Astrocyte (in vitro differentiated cells and primary cell): Measurements from ENCODE around the gene PRR30. TPM values are rescaled to one million over a fixed set of nuclear protein-coding genes. Genes with fewer than 3 reads are reported as not detected.

Source experiments
- DNase-seq: peaks from one replicate; pipeline ENCODE4 v3.0.0-alpha.2; 2010; ENCODE audit warnings: low read depth
- FAIRE-seq: peaks from 2 replicates; lab custom pipeline; 2011; peaks lifted over from hg19 to GRCh38; lab: Jason Lieb, UNC
- H2AFZ ChIP-seq: 2 replicates; pipeline ENCODE4 v1.6.0; 2012; ENCODE audit warnings: low read depth, low read length, inconsistent platforms
- H3K27ac ChIP-seq: 2 replicates; pipeline ENCODE4 v1.5.1; 2011; ENCODE audit warnings: low read depth, low read length, inconsistent platforms
- H3K27me3 ChIP-seq: 2 replicates; pipeline ENCODE4 v1.6.0; 2011; ENCODE audit warnings: low read length, inconsistent platforms; ENCODE audit not compliant: insufficient read depth
- H3K36me3 ChIP-seq: 2 replicates; pipeline ENCODE4 v1.5.1; 2011; ENCODE audit warnings: low read length, inconsistent platforms; ENCODE audit not compliant: insufficient read depth
- H3K4me1 ChIP-seq: 2 replicates; pipeline ENCODE4 v1.5.1; 2011; ENCODE audit warnings: low read length, inconsistent platforms; ENCODE audit not compliant: insufficient read depth
- H3K4me2 ChIP-seq: 2 replicates; pipeline ENCODE4 v1.6.0; 2012; ENCODE audit warnings: low read length, inconsistent platforms
- H3K4me3 ChIP-seq: 2 replicates; pipeline ENCODE4 v1.5.1; 2011; ENCODE audit warnings: low read depth, mild to moderate bottlenecking, low read length, inconsistent platforms; ENCODE audit not compliant: insufficient read depth
- H3K79me2 ChIP-seq: 2 replicates; pipeline ENCODE4 v1.6.0; 2012; ENCODE audit warnings: mild to moderate bottlenecking, low read length, inconsistent platforms; ENCODE audit not compliant: insufficient read depth
- H3K9ac ChIP-seq: 2 replicates; pipeline ENCODE4 v1.6.0; 2012; ENCODE audit warnings: mild to moderate bottlenecking, low read length, inconsistent platforms
- H3K9me3 ChIP-seq: 2 replicates; pipeline ENCODE4 v1.5.1; 2012; ENCODE audit warnings: low read depth, mild to moderate bottlenecking, low read length, inconsistent platforms; ENCODE audit not compliant: insufficient read depth
- H4K20me1 ChIP-seq: 2 replicates; pipeline ENCODE4 v1.6.0; 2012; ENCODE audit warnings: low read length, inconsistent platforms; ENCODE audit not compliant: insufficient read depth
- H3K27ac Mint-ChIP-seq: one replicate; pipeline ENCODE4 v1.8.0; 2021; ENCODE audit warnings: mild to moderate bottlenecking, mixed read lengths; ENCODE audit not compliant: unreplicated experiment
- H3K27me3 Mint-ChIP-seq: one replicate; pipeline ENCODE4 v1.8.0; 2021; ENCODE audit warnings: low read depth, mixed read lengths; ENCODE audit not compliant: unreplicated experiment
- H3K36me3 Mint-ChIP-seq: one replicate; pipeline ENCODE4 v1.8.0; 2021; ENCODE audit warnings: low read depth, mixed read lengths; ENCODE audit not compliant: unreplicated experiment
- H3K4me1 Mint-ChIP-seq: one replicate; pipeline ENCODE4 v1.8.0; 2021; ENCODE audit warnings: low read depth, mixed read lengths; ENCODE audit not compliant: unreplicated experiment
- H3K4me3 Mint-ChIP-seq: one replicate; pipeline ENCODE4 v1.8.0; 2021; ENCODE audit warnings: mild to moderate bottlenecking, moderate library complexity, mixed read lengths; ENCODE audit not compliant: unreplicated experiment
- H3K9me3 Mint-ChIP-seq: one replicate; pipeline ENCODE4 v1.8.0; 2021; ENCODE audit warnings: mild to moderate bottlenecking, mixed read lengths; ENCODE audit not compliant: unreplicated experiment
- EZH2 ChIP-seq: IDR thresholded peaks from 2 replicates; pipeline ENCODE4 v1.6.1; 2012; ENCODE audit warnings: mild to moderate bottlenecking, low read length, inconsistent platforms; ENCODE audit not compliant: insufficient read depth
- total RNA-seq: library from RNA; stranded (reverse); gene quantifications from 2 replicates; pipeline ENCODE4 v1.2.1, GENCODE V29; 2021
- TF ChIP-seq, protein P1 (sequence below): IDR thresholded peaks from 2 replicates; pipeline ENCODE4 v1.5.1; 2011; ENCODE audit warnings: low read depth, mild to moderate bottlenecking, inconsistent platforms, low read length, moderate library complexity; ENCODE audit not compliant: insufficient read depth

The PRR30 gene
- total RNA-seq, 1 donor from 2014 or later, result not detected

DNA sequence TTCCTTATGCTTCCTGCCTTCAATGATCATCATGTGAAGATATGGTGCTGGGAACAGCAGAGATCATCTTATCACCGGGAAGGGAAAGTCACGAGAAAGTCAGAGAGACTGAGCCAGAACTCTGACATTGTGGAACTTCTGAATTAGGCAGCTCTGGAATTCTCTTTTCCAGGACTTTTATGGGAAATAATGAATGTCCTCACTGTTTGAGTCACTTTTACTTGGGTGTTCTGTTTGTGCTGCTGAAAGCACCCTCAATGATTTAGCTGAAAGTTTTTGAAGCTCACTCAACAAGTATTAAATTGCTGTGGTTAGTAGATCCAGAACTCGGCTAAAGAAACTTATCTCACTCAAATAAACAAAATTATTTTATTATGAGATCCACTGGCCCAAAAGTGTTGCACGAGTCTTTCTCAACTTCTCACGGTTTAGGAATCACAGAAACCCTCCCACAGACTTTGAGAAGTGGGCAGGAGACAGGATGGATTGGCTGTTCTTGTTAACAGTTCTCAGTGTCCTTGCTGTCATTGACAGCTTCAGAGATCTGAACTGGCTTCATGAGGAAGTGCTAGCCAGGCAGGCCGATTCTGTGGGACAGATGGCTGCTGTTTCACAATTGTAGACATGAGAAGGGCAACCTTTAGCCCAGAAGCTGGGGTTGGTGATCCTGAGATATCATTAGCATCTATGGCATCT, 46.3 kb upstream of the PRR30 start:
- Histone ChIP-seq H3K36me3 (no peaks in the 10 kb centered on the region), H3K79me2 (no peaks in the 10 kb centered on the region), H2AFZ (no peak overlapping the region), H3K4me1 (no peaks in the 10 kb centered on the region), H3K27me3 (peaks cover 5% of the 10 kb centered on the region), H3K9ac (no peak overlapping the region), H3K4me2 (no peak overlapping the region), H3K9me3 (no peaks in the 10 kb centered on the region), H3K27ac (no peak overlapping the region), H3K4me3 (no peak overlapping the region), H4K20me1 (no peaks in the 10 kb centered on the region)
- no peak overlapping the region for H3K4me3 Mint-ChIP-seq
- H3K36me3 Mint-ChIP-seq, result no peaks in the 10 kb centered on the region
- peak; percentile 71 for DNase-seq
- FAIRE-seq, result no peak
- peaks cover 4% of the 10 kb centered on the region for H3K9me3 Mint-ChIP-seq
- no peak for TF ChIP-seq EZH2
- TF ChIP-seq, protein P1, sequence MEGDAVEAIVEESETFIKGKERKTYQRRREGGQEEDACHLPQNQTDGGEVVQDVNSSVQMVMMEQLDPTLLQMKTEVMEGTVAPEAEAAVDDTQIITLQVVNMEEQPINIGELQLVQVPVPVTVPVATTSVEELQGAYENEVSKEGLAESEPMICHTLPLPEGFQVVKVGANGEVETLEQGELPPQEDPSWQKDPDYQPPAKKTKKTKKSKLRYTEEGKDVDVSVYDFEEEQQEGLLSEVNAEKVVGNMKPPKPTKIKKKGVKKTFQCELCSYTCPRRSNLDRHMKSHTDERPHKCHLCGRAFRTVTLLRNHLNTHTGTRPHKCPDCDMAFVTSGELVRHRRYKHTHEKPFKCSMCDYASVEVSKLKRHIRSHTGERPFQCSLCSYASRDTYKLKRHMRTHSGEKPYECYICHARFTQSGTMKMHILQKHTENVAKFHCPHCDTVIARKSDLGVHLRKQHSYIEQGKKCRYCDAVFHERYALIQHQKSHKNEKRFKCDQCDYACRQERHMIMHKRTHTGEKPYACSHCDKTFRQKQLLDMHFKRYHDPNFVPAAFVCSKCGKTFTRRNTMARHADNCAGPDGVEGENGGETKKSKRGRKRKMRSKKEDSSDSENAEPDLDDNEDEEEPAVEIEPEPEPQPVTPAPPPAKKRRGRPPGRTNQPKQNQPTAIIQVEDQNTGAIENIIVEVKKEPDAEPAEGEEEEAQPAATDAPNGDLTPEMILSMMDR, result no peak
- H3K27ac Mint-ChIP-seq, result no peak overlapping the region
- H3K4me1 Mint-ChIP-seq, result peaks cover 11% of the 10 kb centered on the region
- H3K27me3 Mint-ChIP-seq, result peaks cover 4% of the 10 kb centered on the region

DNA sequence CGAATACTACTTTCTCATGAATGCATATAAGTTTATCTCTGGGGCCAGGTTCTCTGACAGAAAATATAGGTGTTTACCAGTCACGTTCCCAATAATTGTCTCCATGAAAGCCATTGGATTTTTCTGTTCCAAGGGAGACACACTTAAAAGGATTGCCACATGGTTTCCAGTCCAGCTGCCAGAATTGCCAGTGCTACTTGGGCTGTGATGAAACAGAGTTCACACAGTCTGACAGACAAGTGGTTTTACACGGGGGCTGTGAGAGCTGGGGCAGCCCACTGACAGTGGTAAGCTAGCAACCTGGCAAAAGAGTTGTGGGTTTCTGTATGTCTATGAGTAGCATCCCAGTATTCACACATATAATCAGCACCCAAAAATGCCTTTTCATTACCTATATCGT, 44.9 kb upstream of the PRR30 start:
- no peak overlapping the region for H2AFZ ChIP-seq
- peaks cover 12% of the 10 kb centered on the region for H3K27me3 ChIP-seq
- Mint-ChIP-seq H3K4me3 (no peak overlapping the region), H3K27me3 (peaks cover 6% of the 10 kb centered on the region), H3K27ac (no peak overlapping the region), H3K9me3 (peaks cover 4% of the 10 kb centered on the region), H3K36me3 (no peaks in the 10 kb centered on the region), H3K4me1 (peaks cover 11% of the 10 kb centered on the region)
- H3K9ac ChIP-seq, result no peak overlapping the region
- no peaks in the 10 kb centered on the region for H3K36me3 ChIP-seq
- H3K79me2 ChIP-seq, result no peaks in the 10 kb centered on the region
- no peaks in the 10 kb centered on the region for H3K4me1 ChIP-seq
- no peaks in the 10 kb centered on the region for H3K9me3 ChIP-seq
- DNase-seq, result no peak
- no peak overlapping the region for H3K27ac ChIP-seq
- no peaks in the 10 kb centered on the region for H4K20me1 ChIP-seq
- H3K4me3 ChIP-seq, result no peak overlapping the region
- no peak for FAIRE-seq
- H3K4me2 ChIP-seq, result no peak overlapping the region
- TF ChIP-seq, protein P1, result no peak
- TF ChIP-seq EZH2, result no peak

DNA sequence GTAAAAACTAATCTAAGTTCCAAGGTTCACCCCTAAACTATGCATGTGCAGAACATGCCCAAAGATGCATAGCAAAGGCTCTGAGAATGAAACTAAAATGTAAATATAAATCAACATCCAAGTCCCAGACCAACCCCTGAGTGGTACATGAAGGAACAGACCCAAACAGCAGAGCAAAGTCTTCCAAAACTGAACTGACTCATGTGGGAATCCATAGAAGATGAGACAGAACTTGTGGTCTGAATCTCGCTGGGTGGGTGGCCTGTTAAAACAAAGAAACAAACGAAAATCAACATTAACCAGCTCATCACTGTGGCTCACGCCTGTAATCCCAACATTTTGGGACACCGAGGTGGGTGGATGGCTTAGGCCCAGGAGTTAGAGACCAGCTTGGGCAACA, 43.1 kb upstream of the PRR30 start:
- H3K27ac ChIP-seq, result no peak overlapping the region
- H3K9ac ChIP-seq, result no peak overlapping the region
- H3K36me3 Mint-ChIP-seq, result no peaks in the 10 kb centered on the region
- FAIRE-seq (no peak), DNase-seq (peak; percentile 33)
- no peaks in the 10 kb centered on the region for H3K36me3 ChIP-seq
- H3K4me1 ChIP-seq, result no peaks in the 10 kb centered on the region
- no peak overlapping the region for H2AFZ ChIP-seq
- no peak overlapping the region for H3K27ac Mint-ChIP-seq
- H3K4me3 Mint-ChIP-seq, result no peak overlapping the region
- peaks cover 6% of the 10 kb centered on the region for H3K27me3 Mint-ChIP-seq
- H4K20me1 ChIP-seq, result no peaks in the 10 kb centered on the region
- no peaks in the 10 kb centered on the region for H3K79me2 ChIP-seq
- peaks cover 24% of the 10 kb centered on the region for H3K27me3 ChIP-seq
- no peak overlapping the region for H3K4me3 ChIP-seq
- H3K9me3 ChIP-seq, result no peaks in the 10 kb centered on the region
- H3K4me1 Mint-ChIP-seq, result peaks cover 11% of the 10 kb centered on the region
- H3K4me2 ChIP-seq, result peak overlapping the region; percentile 5
- TF ChIP-seq EZH2, result no peak
- TF ChIP-seq, protein P1, result no peak
- H3K9me3 Mint-ChIP-seq, result peaks cover 4% of the 10 kb centered on the region
